ENCODE data around the gene PCDHGA2. TPM values are rescaled to one million over a fixed set of nuclear protein-coding genes. Genes with fewer than 3 reads are reported as not detected.

PCDHGA2 gene
- total and polyA plus RNA-seq, 9 of the 15 experiments (the other 6 are each of a cell fraction or from before 2014, with no cell fraction given), result 0.07 to 0.27 (median 0.15) TPM; not detected in 2

GRCh38 chr5:141356133-141356532 is 17.6 kb downstream of the PCDHGA2 start (continued):
- TF ChIP-seq RREB1 (CRISPR knock-in tag; IDR thresholded peaks at IDR 0.05) (no peak), POLR2B (IDR thresholded peaks at IDR 0.05; ENCODE audit: low read depth, partially characterized antibody) (no peak)

- BruUV-seq (replicated peaks), result no TSS peak
- no peak overlapping the region for H3K4me3 ChIP-seq
- POLR2A ChIA-PET, result no interaction called here
- peaks cover 0 to 18% of the 10 kb centered on the region in 2 experiments; a peak in 2 of 5 replicates for H3K27me3 ChIP-seq (ENCODE audit: control insufficient read depth in 2 of 2, insufficient read depth in 2 of 2, low read length in 2 of 2)
- no peaks in the 10 kb centered on the region for H4K20me1 ChIP-seq (replicated peaks; ENCODE audit: control insufficient read depth, insufficient read depth, low read length)
- H2AFZ ChIP-seq (ENCODE audit: low read depth, low read length), result no peak overlapping the region
- no peak overlapping the region for H3K4me2 ChIP-seq (ENCODE audit: insufficient read depth, low read length)
- 7% methylated on average over 19 of the region's 19 CpGs for WGBS (ENCODE audit: insufficient coverage, low coverage, missing lambda C conversion rate)
- H3K4me1 ChIP-seq (replicated peaks in 1 of 2; ENCODE audit: control insufficient read depth in 2 of 2, insufficient read depth in 2 of 2, low read length in 2 of 2), result peaks cover 3 to 12% of the 10 kb centered on the region in 2 experiments; a peak in 3 of 5 replicates
- no peaks in the 10 kb centered on the region for H3K79me2 ChIP-seq (ENCODE audit: control insufficient read depth, insufficient read depth, low read length)
- FAIRE-seq (no peak), ATAC-seq (peak; percentile 50), DNase-seq (ENCODE audit: extremely low read depth in 1 of 4, low spot score in 3 of 4) (no peak)
- in situ Hi-C loops (cut with MboI), result no loop called here
- CTCF ChIA-PET (ENCODE audit: low intra/inter-chr PET ratio), result no interaction called here
- H3K27ac ChIP-seq (ENCODE audit: extremely low read depth, low read depth, low read length), result no peak overlapping the region
- no peaks in the 10 kb centered on the region for H3K9me1 ChIP-seq (ENCODE audit: control insufficient read depth, insufficient read depth, low read length)
- no peak overlapping the region; a peak in 1 of 4 replicates for H3K9ac ChIP-seq (ENCODE audit: insufficient read depth in 1 of 2, low read depth in 2 of 2, low read length in 2 of 2)
- H3K9me3 ChIP-seq (replicated peaks; ENCODE audit: control insufficient read depth, insufficient read depth, low read depth, low read length), result no peaks in the 10 kb centered on the region; the same call in 1 of the 2 replicates
- intact Hi-C loops (cut with micrococcal nuclease), result no loop called here
- H3K36me3 ChIP-seq (ENCODE audit: control insufficient read depth, insufficient read depth, low read length), result no peaks in the 10 kb centered on the region
- TF ChIP-seq CEBPG (CRISPR knock-in tag; IDR thresholded peaks at IDR 0.05) (no peak), CEBPG (tag; conservative IDR thresholded peaks at IDR 0.05 in 1 of 2, IDR thresholded peaks at IDR 0.05 in 1 of 2) (no peak), ETV6 (IDR thresholded peaks at IDR 0.05; ENCODE audit: borderline replicate concordance in 1 of 2, low read depth in 2 of 2, low read length in 1 of 2) (no peak), ETV6 (CRISPR knock-in tag; IDR thresholded peaks at IDR 0.05; ENCODE audit: borderline replicate concordance) (no peak)
Measured at GRCh38 chr5:141356950-141357349, 18.4 kb downstream of the PCDHGA2 start.
